Germinal center (tissue), 1 donor: ENCODE results near the gene NEK10.

Experiments
- DNase-seq: peaks from one replicate; pipeline ENCODE4 v3.0.0; 2012; ENCODE audit warnings: mixed read lengths, low spot score

The NEK10 gene

DNA sequence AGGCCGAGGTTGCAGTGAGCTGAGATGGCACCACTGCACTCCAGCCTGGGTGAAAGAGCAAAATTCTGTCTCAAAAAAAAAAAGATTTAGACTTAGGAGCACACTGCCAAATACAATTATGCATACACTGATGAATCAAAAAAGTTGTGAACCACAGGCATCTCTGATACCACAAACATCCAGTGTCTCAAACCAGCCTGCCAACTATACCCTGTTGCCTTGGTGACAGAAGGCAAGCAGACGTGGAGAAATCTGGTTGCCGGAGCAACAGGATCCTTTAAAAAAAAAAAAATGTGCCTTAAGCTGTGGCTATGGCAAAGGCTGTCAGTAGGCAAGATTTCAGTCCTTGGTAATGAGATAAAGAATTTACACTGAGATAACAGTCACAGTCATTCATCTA lies 202.3 kb downstream of the NEK10 start:
- DNase-seq: no peak

DNA sequence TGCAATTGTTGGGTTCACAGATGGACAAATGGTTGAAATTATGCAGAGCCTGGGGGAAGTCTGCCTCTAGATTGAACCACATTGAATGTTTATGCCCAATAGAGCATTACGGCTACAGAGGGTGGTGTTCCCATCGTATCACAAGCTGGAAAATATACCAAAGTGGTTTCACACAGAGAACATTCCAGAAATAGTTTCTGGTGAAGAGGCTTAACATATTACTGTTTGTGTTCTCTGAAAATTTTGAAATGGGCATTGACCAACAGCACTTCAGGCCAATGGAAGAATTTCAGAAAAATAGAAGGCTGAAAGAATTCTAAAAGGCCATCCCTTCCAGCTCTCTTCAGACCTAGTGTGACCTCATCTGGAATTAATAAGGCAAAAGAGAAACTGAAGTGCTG lies 203.9 kb downstream of the NEK10 start:
- no peak for DNase-seq

DNA sequence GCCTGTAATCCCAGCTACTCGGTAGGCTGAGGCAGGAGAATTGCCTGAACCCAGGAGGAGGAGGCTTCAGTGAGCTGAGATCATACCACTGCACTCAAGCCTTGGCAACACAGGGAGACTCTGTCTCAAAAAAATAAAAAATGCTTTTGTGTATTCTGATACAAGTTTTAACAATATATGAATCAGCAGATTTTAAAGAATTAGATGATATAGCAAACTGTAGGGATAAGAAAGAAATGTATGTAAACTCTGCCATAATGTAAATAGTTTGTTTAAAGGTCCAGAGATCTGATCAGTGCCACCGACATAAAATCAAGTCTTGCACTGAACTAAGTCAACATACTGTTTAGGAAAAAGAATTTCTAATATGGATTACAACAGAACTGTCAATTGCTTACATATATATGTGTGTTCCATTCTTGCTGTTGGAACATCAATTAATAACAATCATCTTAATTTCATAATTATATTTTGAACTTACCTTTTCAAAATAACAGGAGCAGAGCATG lies 208.3 kb downstream of the NEK10 start:
- DNase-seq: no peak

DNA sequence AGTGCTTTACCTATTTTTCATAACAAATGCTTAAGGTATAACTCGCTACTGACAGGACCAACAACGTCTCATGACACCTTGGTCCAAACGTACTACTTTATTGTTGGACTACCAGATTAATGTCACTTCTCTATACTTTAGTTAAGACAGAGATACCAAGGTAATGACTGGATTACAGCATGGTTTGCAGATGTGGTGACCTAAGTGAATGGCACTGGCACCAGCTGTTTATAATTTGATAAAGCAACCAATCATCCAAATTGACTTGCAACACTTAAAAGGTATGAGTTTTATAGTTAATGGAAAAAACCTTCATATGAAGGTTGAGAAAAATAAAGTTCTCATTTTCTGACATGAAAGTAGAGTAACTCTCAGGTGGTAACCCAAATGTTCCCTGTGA lies 209.0 kb downstream of the NEK10 start:
- DNase-seq: no peak

DNA sequence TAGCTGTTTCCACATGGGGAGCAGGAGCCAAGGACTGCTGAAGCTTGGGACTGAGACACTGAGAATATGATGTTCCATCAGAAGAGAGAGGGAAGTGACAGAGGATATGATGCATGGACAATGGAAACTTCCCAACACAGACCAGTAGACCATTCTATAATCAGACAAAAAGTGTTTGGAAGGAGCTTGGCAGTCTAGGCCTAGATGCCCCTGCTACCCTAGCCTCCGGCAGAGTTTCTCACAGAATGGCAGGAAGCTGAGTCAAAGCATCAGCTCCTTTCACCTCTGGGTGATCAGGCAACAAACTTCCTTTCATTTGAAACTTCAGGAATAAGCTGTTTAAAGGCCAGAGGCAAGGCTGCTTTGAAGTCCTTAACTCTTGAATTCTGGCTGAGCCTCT lies 222.0 kb downstream of the NEK10 start:
- DNase-seq: no peak

DNA sequence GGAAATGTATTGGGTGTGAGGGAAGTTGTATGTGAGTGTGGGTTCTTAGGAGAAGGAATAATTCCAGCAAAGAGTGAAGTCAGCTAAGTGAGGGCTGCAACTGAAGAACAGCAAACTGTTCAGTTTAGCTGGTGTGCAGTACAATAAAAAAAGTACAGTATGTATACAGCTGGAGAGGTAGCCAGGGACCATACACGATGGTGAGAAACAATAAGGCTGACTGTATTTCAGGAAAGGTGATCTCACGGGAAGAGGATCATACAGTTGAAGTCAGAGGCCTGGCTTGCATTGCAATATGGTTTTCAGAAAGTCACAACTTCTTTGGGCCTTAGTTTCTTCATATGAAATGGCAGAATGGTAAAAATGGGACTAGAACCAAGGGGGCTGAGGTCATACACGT lies 222.4 kb downstream of the NEK10 start:
- no peak for DNase-seq

DNA sequence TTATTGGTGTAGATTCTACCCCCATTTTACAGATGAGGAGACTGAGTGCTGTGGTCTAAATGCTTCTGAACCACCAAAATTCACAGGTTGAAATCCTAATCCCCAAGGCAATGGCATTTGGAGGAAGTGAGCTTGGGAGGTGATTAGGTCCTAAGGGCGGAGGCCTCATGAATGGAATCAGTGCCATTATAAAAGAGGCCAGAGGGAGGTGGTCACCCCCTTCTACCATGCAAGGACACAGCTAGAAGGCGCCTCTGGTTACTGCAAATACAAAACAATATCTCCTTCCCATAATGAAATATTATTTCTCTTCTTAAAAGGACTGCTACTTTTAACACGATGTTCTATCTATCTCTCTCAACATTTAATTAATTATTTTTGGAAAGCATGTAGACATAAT lies 223.5 kb downstream of the NEK10 start:
- DNase-seq: no peak

DNA sequence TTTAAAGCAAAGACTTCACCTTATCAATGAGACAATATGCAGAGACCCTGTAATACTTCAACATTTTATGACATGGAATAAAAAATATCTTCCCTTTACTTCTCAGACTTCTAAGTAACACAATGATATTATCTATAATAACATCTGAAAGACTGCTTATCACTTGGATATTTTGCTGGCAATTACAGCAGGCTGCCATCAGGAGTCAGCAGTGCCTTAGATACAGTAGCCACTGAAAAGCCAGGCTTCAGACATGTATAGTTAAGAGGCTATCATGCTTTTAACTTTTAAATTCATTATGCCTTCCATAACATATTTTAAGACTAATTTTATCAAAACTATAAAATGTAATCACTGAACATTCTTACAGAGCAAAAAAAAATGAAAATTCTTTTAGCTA lies 227.5 kb downstream of the NEK10 start:
- DNase-seq: no peak

DNA sequence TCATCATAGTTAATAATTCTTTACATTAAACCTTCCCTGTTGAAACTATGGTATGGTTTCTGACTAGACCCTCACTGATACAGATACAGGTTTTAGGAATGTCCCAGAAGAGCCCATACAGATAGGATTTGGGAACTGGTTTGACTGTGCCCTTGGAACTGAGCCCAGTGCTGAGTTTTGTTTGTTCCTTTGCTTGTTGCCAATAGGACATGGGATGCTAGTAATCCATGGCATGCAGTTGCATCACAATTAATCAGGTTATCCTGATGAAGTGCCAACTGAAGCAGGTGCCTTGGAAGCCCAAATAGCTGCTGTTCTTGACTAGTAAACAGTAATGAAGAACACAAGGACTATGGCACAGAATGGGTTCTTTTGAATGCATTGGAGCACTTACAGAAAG lies 230.6 kb downstream of the NEK10 start:
- DNase-seq: no peak

DNA sequence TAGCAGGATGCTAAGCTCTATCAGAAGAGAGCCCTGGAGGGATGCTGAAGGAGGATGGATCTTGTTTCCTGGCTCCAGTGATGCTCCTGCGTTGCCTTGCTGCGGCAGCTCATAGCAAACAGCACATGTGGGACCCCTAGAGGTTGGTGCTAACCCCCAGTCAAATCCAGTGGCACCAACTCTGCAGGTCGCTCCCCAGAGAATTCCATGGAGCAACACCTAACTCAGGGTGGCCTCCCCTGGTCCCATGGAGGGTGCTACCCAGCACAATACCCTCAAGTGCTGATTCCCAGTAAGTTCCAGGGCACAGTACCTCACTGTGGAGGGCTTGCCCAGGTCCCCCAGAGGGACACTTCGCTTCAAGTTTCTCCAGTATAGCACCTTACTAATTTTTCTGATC lies 231.2 kb downstream of the NEK10 start:
- DNase-seq: no peak

DNA sequence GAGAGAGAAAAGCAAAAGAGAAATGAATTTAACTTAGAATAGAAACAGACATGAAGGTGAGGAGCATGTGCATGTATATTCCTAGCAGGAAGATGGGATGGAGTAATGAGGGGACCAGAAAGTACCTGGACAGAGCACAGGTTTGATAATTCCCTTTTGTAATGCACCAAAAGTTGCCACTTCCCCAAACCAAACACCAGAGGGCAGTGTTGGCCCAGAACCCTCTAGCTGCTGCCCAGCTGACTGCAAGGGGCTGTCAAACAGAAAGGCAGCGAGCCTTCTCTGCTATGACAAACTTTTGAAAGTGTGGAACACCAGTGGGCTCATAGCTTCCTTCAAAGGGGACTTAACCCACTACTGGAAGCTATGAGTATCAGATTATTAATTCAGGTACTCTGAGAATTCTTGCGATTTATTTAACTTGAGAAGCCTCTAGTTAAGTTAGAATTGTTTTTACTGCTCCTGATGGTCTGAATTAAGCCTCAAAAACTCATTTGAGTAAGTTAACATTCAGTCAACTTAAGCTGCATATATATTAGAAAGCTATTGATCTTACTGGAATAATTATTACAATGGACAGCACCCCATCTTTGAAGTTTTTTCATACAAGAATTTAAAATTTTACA lies 234.9 kb downstream of the NEK10 start:
- DNase-seq: peak; percentile 47

DNA sequence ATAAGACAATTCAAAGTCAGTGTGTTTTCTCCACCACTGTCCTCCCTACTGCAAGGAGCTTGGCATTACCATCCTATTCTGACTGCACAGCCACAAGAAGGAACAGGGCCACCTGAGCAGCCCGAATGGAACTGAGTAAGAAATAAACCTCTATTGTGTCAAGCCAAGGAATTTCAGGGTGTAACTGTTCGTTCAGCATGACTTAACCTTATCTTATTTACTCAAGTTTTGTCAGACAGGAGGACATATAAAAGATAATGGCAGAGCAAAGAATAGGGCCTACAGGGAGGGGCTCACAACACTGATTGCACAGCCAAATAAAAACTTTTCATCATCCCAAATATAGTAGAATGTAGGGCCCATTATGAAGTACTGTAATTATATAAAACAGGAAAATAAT lies 236.1 kb downstream of the NEK10 start:
- no peak for DNase-seq

DNA sequence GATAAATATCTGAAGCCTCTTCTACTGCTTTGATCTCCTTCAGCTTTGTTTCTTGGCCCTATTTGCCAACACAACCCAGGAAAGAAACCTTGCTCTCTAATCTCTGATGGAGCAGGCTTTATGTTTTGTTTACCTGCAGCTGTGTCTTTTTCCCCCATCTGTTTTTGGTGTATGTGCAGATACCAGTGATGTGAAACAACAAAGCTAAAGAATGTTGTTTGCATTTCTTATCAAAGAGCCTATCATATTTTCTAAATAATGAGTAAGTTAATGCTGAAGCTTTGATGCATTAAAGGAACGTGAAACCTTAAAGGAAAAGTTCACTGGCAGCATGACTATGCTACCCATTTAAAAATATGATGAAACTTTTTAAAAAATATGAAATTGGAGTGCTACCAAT lies 238.4 kb downstream of the NEK10 start:
- DNase-seq: no peak

DNA sequence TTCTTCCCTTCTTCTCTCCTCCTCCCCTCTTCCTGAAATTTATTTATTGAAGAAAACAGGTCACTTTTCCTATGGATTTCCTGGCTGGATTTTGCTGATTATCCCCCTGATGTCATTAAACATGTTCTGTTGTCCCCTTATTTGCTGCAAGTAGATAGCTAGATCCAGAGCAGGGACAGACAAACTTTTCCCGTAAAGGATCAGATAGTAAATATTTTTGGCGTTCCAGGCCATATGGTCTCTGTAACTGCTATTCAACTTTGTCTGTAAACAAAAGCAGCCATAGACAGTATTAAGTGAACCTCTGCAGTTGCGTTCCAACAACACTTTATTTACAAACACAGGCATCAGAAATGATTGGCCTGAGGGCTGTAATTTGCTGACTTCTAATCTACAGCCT lies 241.3 kb downstream of the NEK10 start:
- no peak for DNase-seq

DNA sequence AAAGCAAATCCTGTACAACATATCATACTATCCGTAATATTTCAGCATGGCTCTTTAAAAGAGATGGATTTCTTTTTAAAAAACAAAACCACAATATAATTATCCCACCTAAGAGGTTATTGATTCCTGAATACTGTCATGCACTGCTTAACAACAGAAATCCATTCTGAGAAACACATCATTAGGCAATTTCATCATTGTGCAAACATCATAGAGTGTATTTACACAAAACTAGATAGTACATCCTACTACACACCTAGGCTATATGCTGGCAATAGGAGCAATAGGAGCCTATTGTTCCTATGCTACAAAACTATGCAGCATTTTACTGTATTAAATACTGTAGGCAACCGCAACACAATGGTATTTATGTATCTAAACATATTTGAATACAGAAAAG lies 242.0 kb downstream of the NEK10 start:
- DNase-seq: no peak

DNA sequence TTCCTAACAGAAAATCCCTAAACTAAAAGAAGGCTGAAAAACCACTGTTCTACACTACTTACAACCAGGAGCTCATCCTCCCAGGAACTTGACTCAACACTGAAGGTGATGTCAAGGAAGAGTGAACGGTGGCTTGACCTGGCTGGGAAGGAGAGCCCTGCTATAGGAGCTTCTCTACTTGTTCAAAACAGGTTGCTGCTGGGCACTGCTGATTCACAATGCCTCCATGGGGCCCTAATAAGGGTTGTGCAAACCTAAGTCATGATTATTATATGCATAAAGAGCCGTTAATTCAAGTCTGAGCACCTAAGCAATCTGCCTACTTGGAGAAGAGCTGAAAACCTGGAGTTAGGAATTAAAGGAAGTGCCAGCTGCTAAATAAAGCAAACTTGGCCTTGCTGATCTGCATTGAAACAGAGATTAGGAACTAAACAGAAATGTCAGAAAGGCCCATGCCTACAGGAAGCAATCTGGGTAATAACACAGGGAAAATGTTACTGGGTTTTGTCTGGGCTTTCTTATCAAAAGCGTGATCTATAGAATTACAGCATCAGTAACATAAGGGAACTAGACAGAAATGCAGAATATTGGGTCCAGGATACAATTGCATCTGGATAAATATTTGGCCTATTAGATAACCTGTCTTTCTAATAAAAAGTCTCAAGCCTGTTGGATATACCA lies 243.2 kb downstream of the NEK10 start:
- no peak for DNase-seq

DNA sequence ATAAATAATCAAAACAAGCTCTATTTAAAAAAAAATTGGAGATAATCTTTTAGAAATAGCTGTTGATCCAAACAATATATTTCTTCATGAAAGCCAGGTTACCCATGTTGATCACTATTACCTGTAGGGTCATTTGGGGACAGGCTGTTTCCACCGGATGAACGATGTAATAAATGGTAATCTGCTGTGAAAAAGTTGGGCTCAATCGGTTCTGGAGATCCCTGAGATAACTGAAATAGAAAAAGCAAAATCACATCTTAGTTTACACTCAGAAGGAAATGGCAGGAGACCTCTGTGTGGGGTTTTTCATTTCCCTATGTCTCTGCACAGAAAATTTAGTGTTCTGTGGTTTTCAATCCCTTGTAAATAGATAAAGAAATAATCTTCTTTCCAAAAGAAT lies 249.5 kb downstream of the NEK10 start:
- DNase-seq: no peak

DNA sequence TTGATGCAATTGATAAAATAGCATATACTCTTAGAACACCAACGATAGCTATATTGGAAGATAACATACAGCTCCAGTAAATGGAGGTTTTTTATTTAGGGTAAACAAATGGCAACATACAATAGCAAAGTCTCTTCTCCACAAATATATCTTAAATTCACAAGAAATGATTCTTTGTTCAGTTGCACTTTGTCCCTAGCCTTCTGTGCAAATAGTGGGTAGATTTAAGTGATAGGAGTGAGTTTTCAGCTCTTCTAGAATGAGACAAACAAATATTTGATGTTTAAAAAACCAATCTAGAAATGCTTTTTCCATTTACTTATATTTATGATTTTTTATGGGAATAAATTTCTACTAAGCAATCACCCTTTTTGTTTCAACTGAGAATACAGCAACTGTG lies 253.8 kb downstream of the NEK10 start:
- DNase-seq: no peak

DNA sequence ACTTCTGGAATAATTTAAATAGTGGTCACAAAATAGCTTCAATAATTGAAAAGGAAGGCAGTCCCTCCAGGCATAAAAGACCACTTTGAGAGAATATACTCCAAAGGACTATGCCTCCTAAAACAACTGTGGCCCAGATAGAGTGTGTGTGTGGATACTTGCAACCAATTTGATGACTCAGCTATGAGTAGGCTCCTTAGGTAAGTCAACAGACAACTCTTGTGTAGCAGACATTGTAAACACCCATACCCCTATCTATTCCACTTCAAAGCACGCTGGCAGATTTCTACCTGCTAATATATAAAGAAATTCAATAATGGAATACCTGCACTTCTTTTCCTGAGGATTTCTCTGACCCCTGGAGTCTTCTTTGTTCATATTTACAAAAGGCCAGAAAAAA lies 254.5 kb downstream of the NEK10 start:
- no peak for DNase-seq

DNA sequence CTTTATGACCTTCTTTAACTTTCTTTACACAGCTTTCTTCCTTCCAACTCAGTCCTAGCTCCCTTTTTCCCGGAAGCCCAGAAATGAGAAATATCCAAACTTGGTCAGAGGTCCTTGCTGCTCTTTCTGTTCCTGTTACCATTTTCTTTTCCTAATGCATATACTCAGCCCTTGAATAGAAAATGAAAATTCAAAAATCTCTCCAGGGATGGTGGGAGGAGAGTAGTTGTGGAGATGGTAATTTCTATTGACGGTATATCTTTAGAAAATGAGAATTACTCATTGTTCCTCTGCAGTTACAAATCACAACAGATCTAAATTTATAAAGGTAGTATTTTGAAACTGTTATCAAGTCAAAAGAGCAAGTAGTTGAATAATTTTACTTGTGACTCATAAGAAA lies 255.1 kb downstream of the NEK10 start:
- DNase-seq: no peak

DNA sequence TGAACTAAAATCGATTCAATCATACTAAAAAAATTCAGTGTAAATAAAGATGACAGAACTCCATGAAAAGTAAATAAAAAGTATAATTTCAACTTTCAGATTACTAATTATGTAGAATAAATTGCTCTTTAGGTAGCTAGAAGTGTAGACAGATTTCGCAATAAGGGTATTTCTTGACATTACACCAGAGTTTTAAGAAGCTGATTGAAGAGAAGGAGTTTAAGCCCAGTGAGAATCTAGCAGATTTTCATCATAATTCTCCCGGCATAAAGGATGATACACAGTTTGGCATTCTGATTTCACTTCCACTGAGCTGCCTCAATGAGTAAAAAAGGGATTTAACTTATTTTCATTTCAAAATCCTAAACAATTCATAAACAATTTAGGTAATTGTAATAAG lies 259.2 kb downstream of the NEK10 start:
- no peak for DNase-seq

DNA sequence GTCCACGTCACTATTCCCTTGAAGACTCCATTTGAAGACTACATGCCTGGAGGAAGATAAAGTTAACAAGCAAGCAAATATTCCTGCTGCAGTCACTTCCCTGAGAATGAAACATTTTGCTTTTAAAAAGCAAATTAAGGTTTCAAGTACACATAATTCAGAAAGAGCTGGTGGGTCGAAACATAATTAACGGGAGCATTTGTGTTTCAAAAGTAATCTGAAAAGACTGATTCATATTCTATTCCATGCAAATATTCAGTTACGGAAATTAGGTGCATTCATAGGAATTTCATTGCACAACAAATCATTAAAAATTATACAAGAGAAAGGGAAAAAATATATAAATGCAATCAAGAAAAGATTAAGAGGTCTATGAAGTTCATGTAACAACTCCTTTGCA lies 260.9 kb downstream of the NEK10 start:
- DNase-seq: no peak

DNA sequence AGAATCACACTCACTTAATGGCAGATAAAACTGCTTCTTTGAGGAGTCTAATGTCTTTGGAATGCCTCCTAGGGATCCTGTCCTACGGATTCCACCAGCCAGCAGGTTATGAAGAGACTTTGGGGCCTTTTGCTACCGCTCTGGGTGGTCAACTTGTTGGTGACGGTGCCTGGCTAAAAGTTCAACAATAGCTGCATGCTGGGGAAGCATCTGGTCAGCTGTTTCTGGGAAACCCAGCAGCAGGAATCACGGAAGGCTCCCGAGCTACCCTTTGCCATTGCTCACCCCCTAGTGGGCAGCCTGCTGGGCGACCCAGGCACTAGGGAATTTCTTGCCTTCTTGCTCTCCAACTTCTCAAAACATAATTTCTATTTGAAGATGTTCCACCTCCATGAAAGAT lies 263.3 kb downstream of the NEK10 start:
- no peak for DNase-seq

DNA sequence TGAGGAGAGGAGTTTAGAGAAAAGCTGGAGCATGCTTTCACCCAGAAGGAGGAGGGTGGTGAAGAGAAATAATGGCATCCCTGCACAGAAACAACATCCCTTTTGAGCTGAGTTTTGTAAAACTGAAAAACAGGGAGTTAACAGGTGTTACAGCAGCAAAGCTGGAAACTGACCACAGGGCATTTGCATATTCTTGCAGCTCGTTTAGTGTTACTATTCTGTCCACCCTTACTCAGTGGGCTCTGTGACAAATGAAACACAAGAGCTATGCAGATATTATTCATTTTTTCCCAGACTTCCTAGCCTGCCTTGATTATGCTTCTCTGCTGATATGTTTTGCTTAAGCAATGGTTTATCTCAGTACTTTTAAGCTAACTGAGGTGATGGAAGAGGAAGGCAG lies 272.0 kb downstream of the NEK10 start:
- no peak for DNase-seq
